ENCODE results near the gene NTRK1.

DNA sequence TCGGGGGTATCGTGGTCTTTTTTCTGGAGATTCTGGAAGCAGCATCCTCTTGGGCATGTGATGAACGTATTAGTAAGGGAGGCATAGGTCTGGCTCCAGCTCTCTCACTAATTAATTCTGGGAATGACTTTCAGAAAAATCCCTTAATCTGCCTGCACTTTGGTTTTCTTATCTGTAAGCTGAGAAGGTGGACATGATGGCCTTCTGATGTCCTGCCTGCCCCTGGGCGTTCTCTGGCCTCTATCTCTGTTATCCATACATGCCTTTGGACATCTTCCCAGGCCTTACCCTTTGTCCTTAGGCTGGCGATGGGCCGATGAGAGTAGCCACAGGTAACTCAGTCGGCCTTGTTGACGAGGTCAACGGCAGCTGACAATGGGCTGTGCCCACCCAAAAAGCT is 8.8 kb downstream of the NTRK1 start:
- TF ChIP-seq, protein P1, sequence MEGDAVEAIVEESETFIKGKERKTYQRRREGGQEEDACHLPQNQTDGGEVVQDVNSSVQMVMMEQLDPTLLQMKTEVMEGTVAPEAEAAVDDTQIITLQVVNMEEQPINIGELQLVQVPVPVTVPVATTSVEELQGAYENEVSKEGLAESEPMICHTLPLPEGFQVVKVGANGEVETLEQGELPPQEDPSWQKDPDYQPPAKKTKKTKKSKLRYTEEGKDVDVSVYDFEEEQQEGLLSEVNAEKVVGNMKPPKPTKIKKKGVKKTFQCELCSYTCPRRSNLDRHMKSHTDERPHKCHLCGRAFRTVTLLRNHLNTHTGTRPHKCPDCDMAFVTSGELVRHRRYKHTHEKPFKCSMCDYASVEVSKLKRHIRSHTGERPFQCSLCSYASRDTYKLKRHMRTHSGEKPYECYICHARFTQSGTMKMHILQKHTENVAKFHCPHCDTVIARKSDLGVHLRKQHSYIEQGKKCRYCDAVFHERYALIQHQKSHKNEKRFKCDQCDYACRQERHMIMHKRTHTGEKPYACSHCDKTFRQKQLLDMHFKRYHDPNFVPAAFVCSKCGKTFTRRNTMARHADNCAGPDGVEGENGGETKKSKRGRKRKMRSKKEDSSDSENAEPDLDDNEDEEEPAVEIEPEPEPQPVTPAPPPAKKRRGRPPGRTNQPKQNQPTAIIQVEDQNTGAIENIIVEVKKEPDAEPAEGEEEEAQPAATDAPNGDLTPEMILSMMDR (IDR thresholded peaks at IDR 0.05), result no peak
- TF ChIP-seq POLR2AphosphoS5 (IDR thresholded peaks at IDR 0.05) (no peak), EP300 (IDR thresholded peaks at IDR 0.05) (no peak), POLR2A (IDR thresholded peaks at IDR 0.05) (no peak)

Measured in stomach (tissue), 4 donors.